Left hindlimb (tissue), 1 donor: ENCODE measurements around the gene AHNAK.

Source experiments
- DNase-seq: peaks from one replicate; pipeline ENCODE4 v3.0.0-alpha.2; 2018

The AHNAK gene

GRCh38 chr11:62492586-62492985 lies 54.0 kb downstream of the AHNAK start:
- DNase-seq = no peak

DNA sequence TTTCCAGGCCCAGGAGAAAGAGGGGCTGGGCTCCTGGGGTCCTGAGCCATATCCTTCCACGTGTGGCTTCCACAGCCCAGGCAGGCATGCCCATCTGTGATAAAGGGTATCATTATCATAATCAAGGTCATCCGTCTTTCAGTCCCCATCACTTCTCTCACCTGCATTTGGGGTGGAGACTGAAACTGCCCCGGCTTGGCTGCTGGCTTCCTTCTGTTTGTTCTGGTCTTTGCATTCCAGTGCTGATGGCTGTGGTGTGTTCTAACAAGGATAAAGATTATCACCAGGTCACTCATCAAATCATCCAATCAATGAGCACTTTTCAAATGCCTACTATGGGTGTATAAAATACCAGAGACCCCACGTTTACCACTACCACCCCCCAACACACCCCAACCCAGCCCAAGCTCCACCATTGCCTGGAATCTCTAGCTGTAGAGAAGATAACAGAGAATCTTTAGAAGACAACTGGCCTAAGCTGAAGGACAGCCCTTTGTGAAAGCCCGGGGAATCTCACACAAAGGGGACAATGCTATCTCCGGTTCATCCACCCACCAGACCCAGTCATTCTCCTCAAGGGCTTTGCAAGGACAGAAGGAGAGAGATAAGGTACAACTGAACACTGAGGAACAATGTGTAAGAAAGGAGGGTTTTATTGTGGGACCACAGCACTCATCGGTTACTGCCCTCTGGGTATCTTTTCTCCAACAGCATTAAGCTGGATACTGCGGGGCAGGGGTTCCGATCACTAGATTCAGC lies 54.9 kb downstream of the AHNAK start:
- DNase-seq = no peak

GRCh38 chr11:62489204-62489603 lies 57.4 kb downstream of the AHNAK start:
- DNase-seq = no peak

GRCh38 chr11:62487738-62488551 lies 58.7 kb downstream of the AHNAK start:
- no peak for DNase-seq

- no peak for DNase-seq
Measured at GRCh38 chr11:62487136-62487535, 59.5 kb downstream of the AHNAK start.

DNA sequence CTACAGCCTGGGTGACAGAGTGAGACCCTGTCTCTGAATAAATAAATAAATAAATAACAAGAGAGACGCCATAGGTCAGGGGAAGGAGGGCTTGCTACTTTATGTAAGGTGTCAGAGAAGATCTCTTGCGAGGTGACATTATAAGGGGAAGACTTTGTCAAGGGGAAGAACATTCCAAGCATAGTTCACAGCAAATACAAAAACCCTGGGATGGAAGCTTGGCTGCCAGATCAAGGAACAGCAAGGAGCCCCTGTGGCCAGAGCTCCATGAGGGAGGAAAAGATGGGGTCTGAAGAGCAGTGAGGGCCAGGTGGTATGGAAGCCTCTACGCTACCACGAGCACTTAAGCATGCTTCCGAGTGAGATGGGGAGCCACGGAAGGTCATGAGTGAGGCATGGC lies 62.3 kb downstream of the AHNAK start:
- DNase-seq = no peak

DNA sequence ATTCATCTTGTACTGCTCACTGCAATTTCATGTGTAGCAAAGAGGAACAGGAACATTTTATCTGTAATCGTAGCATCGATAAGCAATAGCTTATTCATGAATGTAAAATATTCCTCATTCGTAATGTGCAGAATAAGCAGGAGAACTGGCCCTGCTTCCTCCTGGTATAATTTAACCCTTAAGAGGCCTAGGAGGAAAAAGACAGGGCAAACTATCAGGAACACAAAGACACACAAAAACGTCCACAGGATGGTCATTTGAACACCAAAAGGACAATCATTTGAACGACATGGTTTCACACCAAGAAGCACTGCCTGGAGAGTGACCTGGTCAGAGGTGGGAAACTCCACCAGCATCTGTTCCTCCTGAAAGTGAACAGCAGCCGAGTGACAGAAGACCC lies 63.9 kb downstream of the AHNAK start:
- DNase-seq = no peak

GRCh38 chr11:62479631-62480201 lies 66.9 kb downstream of the AHNAK start:
- no peak for DNase-seq

DNA sequence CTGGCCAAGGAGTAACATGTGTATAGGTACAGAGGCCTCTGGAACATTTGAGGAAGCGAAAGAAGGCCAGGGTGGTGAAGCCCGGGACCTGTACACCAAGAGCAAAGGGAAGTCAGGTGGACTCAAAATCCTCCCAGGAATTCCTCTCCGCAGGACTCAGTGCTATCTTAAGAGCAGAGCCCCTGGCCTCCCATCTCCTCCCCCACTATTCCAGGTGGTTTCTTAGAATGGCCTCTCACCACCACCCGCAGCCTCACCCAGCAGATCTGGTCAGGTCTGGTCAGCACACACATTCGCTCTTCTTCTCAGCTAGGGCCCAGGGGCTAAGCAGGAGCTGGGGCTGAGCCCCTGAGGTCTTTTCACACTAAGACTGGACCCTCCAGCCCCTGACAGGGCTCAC lies 68.7 kb downstream of the AHNAK start:
- DNase-seq = no peak

DNA sequence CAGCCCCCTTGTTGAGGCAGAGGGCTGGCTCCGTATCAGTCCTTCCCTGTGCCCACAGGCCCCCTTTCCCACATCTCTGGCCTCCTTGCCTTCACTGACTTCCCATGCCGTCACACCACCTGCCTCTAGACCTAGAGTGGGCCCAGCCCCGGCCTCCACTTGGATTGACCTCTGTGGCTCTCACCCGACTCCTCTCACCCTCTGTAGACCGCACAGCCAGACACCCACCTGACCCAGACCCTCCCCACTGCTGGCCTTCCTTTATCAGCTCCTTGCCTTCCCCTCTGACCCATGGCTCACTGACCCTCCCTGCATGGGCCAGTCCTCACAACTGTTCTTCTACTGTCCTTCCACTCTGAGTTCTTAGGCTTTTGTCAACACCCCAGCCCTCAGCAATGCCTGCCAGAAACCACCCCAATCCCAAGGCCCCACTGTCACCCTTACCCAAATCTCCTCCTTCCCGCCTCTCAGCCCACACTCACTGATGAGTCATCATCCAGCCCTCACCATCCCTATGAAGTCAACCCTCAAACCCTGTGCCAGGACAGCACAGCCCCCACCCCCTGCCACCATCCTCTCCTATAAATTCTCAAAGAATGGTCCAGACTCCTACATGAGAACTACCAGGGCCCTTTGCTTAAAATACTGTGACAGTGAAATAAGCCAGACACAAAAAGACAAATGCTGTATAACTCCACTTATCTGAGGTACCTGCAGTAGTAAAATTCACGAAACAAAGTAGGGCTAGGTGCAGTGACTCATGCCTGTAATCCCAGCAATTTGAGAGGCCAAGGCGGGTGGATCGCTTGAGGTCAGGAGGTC lies 74.3 kb downstream of the AHNAK start:
- DNase-seq = no peak

DNA sequence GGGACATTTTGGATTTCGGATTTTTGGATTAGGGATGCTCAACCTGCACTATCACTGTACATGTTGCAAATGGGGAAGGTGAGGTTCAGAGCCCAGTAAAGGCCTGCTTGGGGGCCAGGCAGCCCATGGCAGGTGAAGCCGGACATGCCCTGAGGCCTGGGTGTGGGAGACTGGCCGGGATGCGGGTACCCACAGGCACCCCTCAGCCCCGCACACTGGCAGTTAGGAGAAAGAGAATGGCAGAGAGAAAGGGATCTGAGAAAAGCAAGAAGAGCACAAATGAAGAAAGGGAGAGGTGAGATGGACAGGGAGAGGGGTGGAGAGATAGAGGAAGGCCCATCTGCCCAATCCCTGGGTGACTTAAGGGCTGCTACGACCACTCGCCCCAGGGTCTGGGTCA lies 75.0 kb downstream of the AHNAK start:
- no peak for DNase-seq

GRCh38 chr11:62468577-62468976 lies 78.0 kb downstream of the AHNAK start:
- no peak for DNase-seq

- DNase-seq = no peak
Measured at GRCh38 chr11:62466444-62466843, 80.2 kb downstream of the AHNAK start.

DNA sequence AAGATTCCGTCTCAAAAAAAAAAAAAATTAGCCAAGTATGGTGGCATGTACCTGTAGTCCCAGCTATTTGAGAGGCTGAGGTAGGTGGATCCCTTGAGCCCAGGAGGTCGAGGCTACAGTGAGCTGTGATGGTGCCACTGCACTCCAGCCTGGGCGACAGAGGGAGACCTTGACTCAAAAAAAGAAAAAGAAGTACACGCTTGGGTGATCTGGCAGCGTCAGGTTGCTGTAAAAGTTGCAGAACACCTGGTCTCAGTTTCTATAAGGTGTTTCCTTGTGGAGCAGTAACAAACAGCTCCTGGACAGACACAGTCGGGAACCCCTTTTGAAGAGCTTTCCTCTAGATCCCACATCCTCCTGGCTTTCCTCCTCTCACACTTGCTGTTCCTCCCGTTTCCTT lies 82.0 kb downstream of the AHNAK start:
- DNase-seq = no peak

DNA sequence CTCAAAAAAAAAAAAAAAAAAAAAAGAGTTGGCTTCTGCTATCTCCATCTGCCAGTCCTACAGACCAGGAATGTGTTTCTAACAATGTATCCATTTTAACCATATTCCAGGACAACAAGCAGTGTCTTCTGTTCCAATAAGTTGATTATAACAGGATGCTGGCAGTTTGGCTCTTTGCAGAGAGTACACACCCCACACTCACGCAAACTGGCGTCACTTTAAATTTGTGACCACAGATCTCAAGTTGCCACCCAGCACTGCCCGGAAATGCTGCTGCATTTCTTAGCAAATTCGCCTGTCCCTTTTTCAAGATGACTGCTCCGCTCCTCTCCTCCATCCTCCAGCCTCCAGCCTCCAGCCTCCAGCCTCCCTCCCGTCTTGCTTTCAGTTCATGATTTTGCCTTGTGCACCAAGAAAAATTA lies 83.5 kb downstream of the AHNAK start:
- no peak for DNase-seq

GRCh38 chr11:62462508-62462892 lies 84.1 kb downstream of the AHNAK start:
- no peak for DNase-seq

- DNase-seq = no peak
Measured at GRCh38 chr11:62461740-62462507, 84.7 kb downstream of the AHNAK start.

DNA sequence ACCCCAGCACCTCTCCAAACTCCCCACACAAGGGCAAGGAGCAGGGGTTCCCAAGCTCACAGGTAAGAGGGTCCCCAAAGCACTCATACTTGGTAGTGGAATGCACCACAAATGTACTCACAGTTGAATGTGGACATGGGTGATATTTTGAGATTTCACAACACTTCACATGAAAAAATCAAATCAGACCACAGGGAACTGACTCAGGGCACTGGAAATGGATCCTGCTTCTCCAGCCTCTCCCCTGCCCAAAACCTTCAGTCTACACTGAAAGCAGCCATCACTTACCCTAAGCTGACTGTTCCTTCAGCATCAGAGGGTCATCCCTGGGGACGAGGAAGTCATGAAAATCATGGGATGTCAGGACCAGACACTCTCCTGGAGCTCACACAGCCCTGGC lies 87.5 kb downstream of the AHNAK start:
- DNase-seq = no peak

GRCh38 chr11:62458212-62459002 lies 88.2 kb downstream of the AHNAK start:
- DNase-seq = no peak

DNA sequence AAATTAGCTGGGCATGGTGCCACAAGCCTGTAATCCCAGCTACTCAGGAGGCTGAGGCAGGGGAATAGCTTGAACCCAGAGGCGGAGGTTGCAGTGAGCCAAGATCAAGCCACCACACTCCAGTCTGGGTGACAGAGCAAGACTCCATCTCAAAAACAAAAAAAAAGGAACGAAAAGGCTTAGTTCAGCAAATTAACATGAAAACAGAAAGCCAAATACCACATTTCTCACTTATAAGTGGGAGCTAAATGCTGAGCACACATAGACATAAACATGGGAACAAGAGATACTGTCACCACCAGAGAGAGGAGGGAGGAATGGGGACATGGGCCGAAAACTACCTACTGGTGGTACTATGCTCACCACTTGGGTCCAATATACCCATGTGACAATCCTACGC lies 89.1 kb downstream of the AHNAK start:
- no peak for DNase-seq

GRCh38 chr11:62456630-62457029 lies 90.0 kb downstream of the AHNAK start:
- DNase-seq = no peak
